MM.1S (cell line): ENCODE data around the gene TXNRD1.

Source experiments
- EZH2 ChIP-seq: fragments of 300-600 bp; sonication (generic); optimal IDR thresholded peaks from 2 replicates; pipeline ENCODE3; 2017; ENCODE audit warnings: low read depth, mild to moderate bottlenecking, antibody characterized with exemption, low read length, mixed read lengths
- EZH2phosphoT487 ChIP-seq: fragments of 300-600 bp; sonication (generic); IDR thresholded peaks from 2 replicates; pipeline ENCODE4 v1.6.1; 2018; ENCODE audit warnings: antibody characterized with exemption, low read length
- TF ChIP-seq, protein P1 (sequence below): fragments of 300-600 bp; sonication (generic); IDR thresholded peaks from 2 replicates; pipeline ENCODE4 v1.5.1; 2016; ENCODE audit warnings: antibody characterized with exemption, low read length, mixed read lengths

DNA sequence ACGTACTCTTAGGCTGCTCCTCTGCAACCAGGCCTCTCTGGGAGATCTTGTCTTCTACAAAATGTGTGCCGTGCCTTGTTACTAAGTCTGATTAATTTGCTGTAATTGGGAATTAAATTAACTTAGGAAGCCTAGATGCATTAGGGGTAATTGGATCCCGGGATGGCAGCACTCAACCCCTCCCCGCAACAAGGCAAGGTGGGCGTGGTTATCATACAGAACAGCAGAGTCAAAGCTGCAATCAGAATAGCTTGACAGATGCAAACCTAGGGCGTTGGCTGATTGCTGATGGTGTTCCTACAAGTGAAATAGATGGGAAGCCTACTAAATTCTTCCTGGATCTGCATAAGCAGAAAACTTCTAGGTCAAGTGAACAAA lies 43.0 kb upstream of the TXNRD1 start:
- TF ChIP-seq, protein P1, sequence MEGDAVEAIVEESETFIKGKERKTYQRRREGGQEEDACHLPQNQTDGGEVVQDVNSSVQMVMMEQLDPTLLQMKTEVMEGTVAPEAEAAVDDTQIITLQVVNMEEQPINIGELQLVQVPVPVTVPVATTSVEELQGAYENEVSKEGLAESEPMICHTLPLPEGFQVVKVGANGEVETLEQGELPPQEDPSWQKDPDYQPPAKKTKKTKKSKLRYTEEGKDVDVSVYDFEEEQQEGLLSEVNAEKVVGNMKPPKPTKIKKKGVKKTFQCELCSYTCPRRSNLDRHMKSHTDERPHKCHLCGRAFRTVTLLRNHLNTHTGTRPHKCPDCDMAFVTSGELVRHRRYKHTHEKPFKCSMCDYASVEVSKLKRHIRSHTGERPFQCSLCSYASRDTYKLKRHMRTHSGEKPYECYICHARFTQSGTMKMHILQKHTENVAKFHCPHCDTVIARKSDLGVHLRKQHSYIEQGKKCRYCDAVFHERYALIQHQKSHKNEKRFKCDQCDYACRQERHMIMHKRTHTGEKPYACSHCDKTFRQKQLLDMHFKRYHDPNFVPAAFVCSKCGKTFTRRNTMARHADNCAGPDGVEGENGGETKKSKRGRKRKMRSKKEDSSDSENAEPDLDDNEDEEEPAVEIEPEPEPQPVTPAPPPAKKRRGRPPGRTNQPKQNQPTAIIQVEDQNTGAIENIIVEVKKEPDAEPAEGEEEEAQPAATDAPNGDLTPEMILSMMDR: no peak
- TF ChIP-seq EZH2 (no peak), EZH2phosphoT487 (no peak)
